Measurements from ENCODE around the gene RPF1.
"Not testable (repeated sequence)": the region's sequence is repeated elsewhere in the genome, so short reads cannot be mapped to it uniquely, and the experiment has no call there.

Gene RPF1

GRCh38 chr1:84489766-84490165, 10.7 kb downstream of the RPF1 start:
- no peak for DNase-seq

GRCh38 chr1:84492726-84493125, 13.7 kb downstream of the RPF1 start:
- DNase-seq: no peak

GRCh38 chr1:84493747-84494146, 14.7 kb downstream of the RPF1 start:
- DNase-seq: no peak

- no peak for DNase-seq
These were observed 17.4 kb downstream of the RPF1 start for GRCh38 chr1:84496498-84496897.

- no peak for DNase-seq
These were observed 18.7 kb downstream of the RPF1 start for GRCh38 chr1:84497631-84498275.

- no peak for DNase-seq
These were observed 23.9 kb downstream of the RPF1 start for GRCh38 chr1:84502927-84503326.

GRCh38 chr1:84504580-84505492, 25.8 kb downstream of the RPF1 start:
- DNase-seq: no peak

- peak in 16 of 56 donors; percentile 21 to 79 (median 54) for DNase-seq
These were observed 26.5 kb downstream of the RPF1 start for GRCh38 chr1:84505493-84506001.

GRCh38 chr1:84506002-84506728, 27.1 kb downstream of the RPF1 start, which contains the start of the genes GNG5 and SPATA1:
Gene GNG5, minus strand, starts transcription at chr1:84506581. Its CDS starts 490 bp downstream, at chr1:84506091.
Gene SPATA1, plus strand, starts transcription at chr1:84506386. Its CDS starts 9,974 bp downstream, at chr1:84516360.
- DNase-seq: peak; percentile 40 to 97 (median 90)

- DNase-seq: no peak
These were observed 27.8 kb downstream of the RPF1 start for GRCh38 chr1:84506729-84507453.

- not testable (repeated sequence) for DNase-seq
These were observed 28.8 kb downstream of the RPF1 start for GRCh38 chr1:84507887-84508286.

- DNase-seq: no peak
These were observed 29.4 kb downstream of the RPF1 start for GRCh38 chr1:84508510-84508909.

GRCh38 chr1:84509029-84509428, 30.0 kb downstream of the RPF1 start:
- no peak for DNase-seq

- DNase-seq: no peak
These were observed 31.1 kb downstream of the RPF1 start for GRCh38 chr1:84510165-84510564.

- no peak for DNase-seq
These were observed 31.6 kb downstream of the RPF1 start for GRCh38 chr1:84510668-84511067.

GRCh38 chr1:84524590-84524989, 45.5 kb downstream of the RPF1 start:
- no peak for DNase-seq

GRCh38 chr1:84525779-84526178, 46.7 kb downstream of the RPF1 start:
- no peak for DNase-seq

- DNase-seq: no peak
These were observed 59.5 kb downstream of the RPF1 start for GRCh38 chr1:84538599-84538998.

GRCh38 chr1:84539972-84540371, 60.9 kb downstream of the RPF1 start:
- no peak for DNase-seq

- no peak for DNase-seq
These were observed 61.7 kb downstream of the RPF1 start for GRCh38 chr1:84540759-84541158.

GRCh38 chr1:84541679-84542078, 62.6 kb downstream of the RPF1 start:
- no peak for DNase-seq
